Lower leg skin (tissue), 4 donors: Measurements from ENCODE around the gene ERN2. TPM values are rescaled to one million over a fixed set of nuclear protein-coding genes. Genes with fewer than 3 reads are reported as not detected.

ENCODE experiments used
- DNase-seq, 2 donors: peaks; one replicate each; pipeline ENCODE4 v3.0.0-alpha.2; 2019; ENCODE audit warnings: low spot score in 2 of 2
- H3K4me3 ChIP-seq: fragments of 200-600 bp; sonication (generic); 2 replicates; pipeline ENCODE4 v1.5.1; 2017; ENCODE audit warnings: mild to moderate bottlenecking, low read depth; ENCODE audit not compliant: poor library complexity, severe bottlenecking
- CTCF ChIP-seq, 3 donors: fragments of 450-650 bp; IDR thresholded peaks; one replicate each; pipeline ENCODE4 v1.5.1; 2016; ENCODE audit warnings: antibody characterized with exemption in 3 of 3, mild to moderate bottlenecking in 3 of 3, moderate library complexity in 2 of 3
- POLR2A ChIP-seq, 2 donors: fragments of 450-650 bp; IDR thresholded peaks; one replicate each; pipeline ENCODE4 v1.6.1; 2016 to 2017; ENCODE audit warnings: antibody characterized with exemption in 2 of 2, mild to moderate bottlenecking in 1 of 2, moderate library complexity in 1 of 2
- WGBS, 2 donors: methylation state at CpG; one replicate each; pipeline ENCODE4 v1.1.5; 2018; 5-methylcytosine and 5-hydroxymethylcytosine counted together
- intact Hi-C: fragments of 100-400 bp; cut with DNase I; formaldehyde crosslinking; loops from one replicate; pipeline ENCODE4 v1.15.0; 2023; ENCODE audit warnings: low total_unique reads
- total RNA-seq, 4 donors: library from RNA; depleted of rRNA; stranded (reverse); fragments of >200 nt; gene quantifications; one replicate each; pipeline ENCODE4 v1.1.0, GENCODE V29; 2016

ERN2 gene
- total RNA-seq, 4 donors from 2014 or later: 0.25 to 2.4 (median 0.49) TPM

- intact Hi-C loops: no loop called here
Measured at GRCh38 chr16:23650674-23651416, 62.2 kb downstream of the ERN2 start.

GRCh38 chr16:23642246-23642774, 70.7 kb downstream of the ERN2 start:
- intact Hi-C loops: no loop called here

More at GRCh38 chr16:23650674-23651416, 62.2 kb downstream of the ERN2 start:
- TF ChIP-seq POLR2A (IDR thresholded peaks at IDR 0.05) (no peak), CTCF (IDR thresholded peaks at IDR 0.05) (no peak)
- no peak overlapping the region for H3K4me3 ChIP-seq
- no peak for DNase-seq
- 79 to 83% methylated on average over 4 of the region's 4 CpGs for WGBS, 2 donors

GRCh38 chr16:23640931-23641765, 71.9 kb downstream of the ERN2 start, which contains the start of the genes DCTN5 and PALB2:
Gene DCTN5 (plus strand): TSS chr16:23641466. CDS start chr16:23641543, 77 bp downstream.
Gene PALB2 (minus strand): TSS chr16:23641310. CDS start chr16:23641157, 153 bp downstream.
- DNase-seq: peak; percentile 92 to 98
- no peak for TF ChIP-seq POLR2A (IDR thresholded peaks at IDR 0.05)
- TF ChIP-seq CTCF (IDR thresholded peaks at IDR 0.05): no peak
- intact Hi-C loops: no loop called here
- peak within 1 kb of the TSS; percentile 89 for H3K4me3 ChIP-seq
- WGBS, 2 donors: 0 to 1% methylated on average over 30 to 64 of the region's 64 CpGs

More at GRCh38 chr16:23642246-23642774, 70.7 kb downstream of the ERN2 start:
- no peak overlapping the region for H3K4me3 ChIP-seq
- no peak for TF ChIP-seq POLR2A (IDR thresholded peaks at IDR 0.05)
- TF ChIP-seq CTCF (IDR thresholded peaks at IDR 0.05): no peak
- no peak for DNase-seq
- WGBS, 2 donors: 72 to 79% methylated on average over 14 of the region's 14 CpGs

GRCh38 chr16:23640615-23640930, 72.4 kb downstream of the ERN2 start:
- DNase-seq: no peak
- peak overlapping the region; percentile 89 for H3K4me3 ChIP-seq
- 0 to 1% methylated on average over 8 of the region's 8 CpGs for WGBS, 2 donors
- no peak for TF ChIP-seq CTCF (IDR thresholded peaks at IDR 0.05)
- TF ChIP-seq POLR2A (IDR thresholded peaks at IDR 0.05): no peak
- intact Hi-C loops: no loop called here

Other genes starting within 250 kb of the ERN2 start
- gene GGA2, start 202.7 kb downstream of the ERN2 start, total RNA-seq: 10 to 100 TPM; 40.7 to 80.4 (median 61.4) TPM
- gene EARS2, start 155.9 kb downstream of the ERN2 start, total RNA-seq: 10 to 100 TPM; 16.8 to 27.1 (median 20.7) TPM
- 10 to 100 TPM; 32.5 to 61.3 (median 42.7) TPM for gene UBFD1, start 155.5 kb downstream of the ERN2 start, total RNA-seq
- 10 to 100 TPM; 47.8 to 77.8 (median 56.7) TPM for gene NDUFAB1, start 116.9 kb downstream of the ERN2 start, total RNA-seq
- 10 to 100 TPM; 10.9 to 16.3 (median 13.0) TPM for gene PALB2, start 71.9 kb downstream of the ERN2 start, total RNA-seq
- 10 to 100 TPM; 37.4 to 54.0 (median 46.7) TPM for gene DCTN5, start 71.8 kb downstream of the ERN2 start, total RNA-seq
- 1 to 10 TPM; 2.4 to 5.9 (median 4.4) TPM for gene PLK1, start 34.3 kb downstream of the ERN2 start, total RNA-seq
- gene CHP2, start 41.8 kb upstream of the ERN2 start, total RNA-seq: 100 to 1,000 TPM; 120 to 176 (median 134) TPM
- gene PRKCB, start 122.8 kb upstream of the ERN2 start, total RNA-seq: 10 to 100 TPM in 2 of 4 donors, 1 to 10 TPM in 2; 7.4 to 21.6 (median 12.9) TPM